Activated CD8-positive, alpha-beta T cell treated with anti-CD3 and anti-CD28 coated beads for 36 hours (primary cell): ENCODE measurements around the gene ORM2. TPM values are rescaled to one million over a fixed set of nuclear protein-coding genes. Genes with fewer than 3 reads are reported as not detected.

Experiments used
- ATAC-seq: fragments of 200-7000 bp; cut with Tn5 transposase; one replicate; pipeline ENCODE4 v1.10.0; 2021; ENCODE audit warnings: mild to moderate bottlenecking, moderate library complexity
- CTCF ChIA-PET: fragments of 350-600 bp; sonication (Branson Sonifier 250); formaldehyde crosslinking; loops from one replicate; lab custom pipeline; 2021; ENCODE audit warnings: antibody characterized with exemption; lab: Charles Lee
- POLR2A ChIA-PET: fragments of 350-600 bp; sonication (Branson Sonifier 250); formaldehyde crosslinking; loops from one replicate; lab custom pipeline; 2021; ENCODE audit warnings: antibody characterized with exemption; lab: Charles Lee
- DNase-seq: peaks from one replicate; pipeline ENCODE4 v3.0.0-alpha.2; 2020
- H3K27ac Mint-ChIP-seq: one replicate; pipeline ENCODE4 v1.8.0; 2021; ENCODE audit warnings: mild to moderate bottlenecking, mixed read lengths
- H3K27me3 Mint-ChIP-seq: one replicate; pipeline ENCODE4 v1.8.0; 2021; ENCODE audit warnings: mixed read lengths
- H3K36me3 Mint-ChIP-seq: one replicate; pipeline ENCODE4 v1.8.0; 2021; ENCODE audit warnings: low read depth, mixed read lengths
- H3K4me1 Mint-ChIP-seq: one replicate; pipeline ENCODE4 v1.8.0; 2021; ENCODE audit warnings: low read depth, mixed read lengths
- H3K4me3 Mint-ChIP-seq: one replicate; pipeline ENCODE4 v1.8.0; 2021; ENCODE audit warnings: mild to moderate bottlenecking, moderate library complexity, mixed read lengths
- H3K9me3 Mint-ChIP-seq: one replicate; pipeline ENCODE4 v1.8.0; 2021; ENCODE audit warnings: mixed read lengths
- intact Hi-C: fragments of 100-400 bp; cut with micrococcal nuclease; formaldehyde crosslinking; loops from one replicate; pipeline ENCODE4 v1.10.0; 2022
- total RNA-seq, 2 experiments: library from RNA; stranded (reverse); gene quantifications; one replicate each; pipeline ENCODE4 v1.2.3, GENCODE V29; 2021
- TF ChIP-seq, protein P1 (sequence below): fragments of 200-600 bp; IDR thresholded peaks from one replicate; pipeline ENCODE4 v1.8.0; 2022; ENCODE audit warnings: antibody characterized with exemption, mild to moderate bottlenecking

ORM2 gene
- total RNA-seq, 2 experiments from 2014 or later = not detected

- H3K4me1 Mint-ChIP-seq = no peaks in the 10 kb centered on the region
- H3K9me3 Mint-ChIP-seq = no peaks in the 10 kb centered on the region
- no peak for DNase-seq
- H3K36me3 Mint-ChIP-seq = no peaks in the 10 kb centered on the region
- TF ChIP-seq, protein P1, sequence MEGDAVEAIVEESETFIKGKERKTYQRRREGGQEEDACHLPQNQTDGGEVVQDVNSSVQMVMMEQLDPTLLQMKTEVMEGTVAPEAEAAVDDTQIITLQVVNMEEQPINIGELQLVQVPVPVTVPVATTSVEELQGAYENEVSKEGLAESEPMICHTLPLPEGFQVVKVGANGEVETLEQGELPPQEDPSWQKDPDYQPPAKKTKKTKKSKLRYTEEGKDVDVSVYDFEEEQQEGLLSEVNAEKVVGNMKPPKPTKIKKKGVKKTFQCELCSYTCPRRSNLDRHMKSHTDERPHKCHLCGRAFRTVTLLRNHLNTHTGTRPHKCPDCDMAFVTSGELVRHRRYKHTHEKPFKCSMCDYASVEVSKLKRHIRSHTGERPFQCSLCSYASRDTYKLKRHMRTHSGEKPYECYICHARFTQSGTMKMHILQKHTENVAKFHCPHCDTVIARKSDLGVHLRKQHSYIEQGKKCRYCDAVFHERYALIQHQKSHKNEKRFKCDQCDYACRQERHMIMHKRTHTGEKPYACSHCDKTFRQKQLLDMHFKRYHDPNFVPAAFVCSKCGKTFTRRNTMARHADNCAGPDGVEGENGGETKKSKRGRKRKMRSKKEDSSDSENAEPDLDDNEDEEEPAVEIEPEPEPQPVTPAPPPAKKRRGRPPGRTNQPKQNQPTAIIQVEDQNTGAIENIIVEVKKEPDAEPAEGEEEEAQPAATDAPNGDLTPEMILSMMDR = no peak
- no peak for ATAC-seq
- peaks cover 2% of the 10 kb centered on the region for H3K27me3 Mint-ChIP-seq
- ChIA-PET POLR2A (interaction anchor here (0.6 kb wide), 1 partner anchor 473 kb away, joined by 3 read pairs; no protein-coding TSS in a partner anchor), CTCF (interaction anchor here (1.6 to 5.1 kb wide), 3 partner anchors 132 to 182 kb away, joined by 7 to 71 read pairs (median 65); partner anchors contain the start of gene COL27A1)
- no peak overlapping the region for H3K4me3 Mint-ChIP-seq
- intact Hi-C loops = no loop called here
- H3K27ac Mint-ChIP-seq = no peak overlapping the region
Measured at GRCh38 chr9:114289106-114289505, 40.6 kb upstream of the ORM2 start.

DNA sequence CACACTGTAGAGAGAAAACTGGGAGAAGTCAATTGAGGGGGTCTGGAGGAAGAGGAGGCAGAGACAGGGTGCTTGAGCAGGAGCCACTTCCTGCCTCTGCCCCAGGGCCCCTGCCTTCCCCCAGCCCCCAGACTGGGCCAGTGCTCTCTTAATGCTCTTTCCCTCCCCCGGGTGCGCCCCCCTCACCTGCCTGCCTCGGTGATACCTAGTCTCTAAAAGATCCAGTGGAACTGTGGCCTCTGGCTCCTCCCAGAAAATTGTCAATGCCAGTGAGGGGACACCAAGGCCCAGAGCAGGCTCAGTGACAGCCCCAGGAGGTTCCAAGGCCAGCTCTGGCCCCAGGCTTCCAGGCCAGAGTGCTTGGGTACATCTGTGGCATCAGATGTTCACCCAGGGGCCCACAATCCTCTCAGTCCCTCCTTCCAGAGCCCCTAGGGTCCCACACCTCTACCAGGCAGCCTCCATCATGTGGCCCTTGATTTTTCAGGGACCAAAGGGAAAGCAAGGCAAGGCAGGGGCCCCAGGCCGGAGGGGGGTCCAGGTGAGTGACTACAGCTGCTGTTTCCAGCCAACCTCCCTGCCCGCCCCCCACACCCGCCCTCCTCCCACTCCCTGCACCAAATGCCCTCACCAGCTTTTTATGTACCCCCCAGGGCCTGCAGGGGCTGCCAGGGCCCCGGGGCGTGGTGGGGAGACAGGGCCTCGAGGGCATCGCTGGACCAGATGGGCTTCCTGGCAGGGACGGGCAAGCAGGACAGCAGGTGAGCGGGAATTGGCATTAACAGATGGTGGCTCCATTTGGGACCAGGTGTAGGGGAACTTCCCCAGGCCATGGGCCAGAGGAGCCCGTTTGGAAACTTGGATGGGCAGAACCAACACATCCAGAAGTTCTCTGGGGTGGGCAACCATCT is 39.8 kb upstream of the ORM2 start:
- Mint-ChIP-seq H3K4me1 (no peaks in the 10 kb centered on the region), H3K27ac (no peak overlapping the region)
- ATAC-seq = no peak

GRCh38 chr9:114290561-114290986 is 39.1 kb upstream of the ORM2 start:
- H3K4me3 Mint-ChIP-seq = no peak overlapping the region
- peaks cover 10% of the 10 kb centered on the region for H3K9me3 Mint-ChIP-seq
- H3K36me3 Mint-ChIP-seq = peaks cover 4% of the 10 kb centered on the region
- no peaks in the 10 kb centered on the region for H3K4me1 Mint-ChIP-seq
- intact Hi-C loops = loop anchor here (5.0 kb wide), 3 partner anchors 133 to 208 kb away; partner anchors contain the start of gene COL27A1
- no peak for DNase-seq
- peaks cover 2% of the 10 kb centered on the region for H3K27me3 Mint-ChIP-seq
- ChIA-PET CTCF (interaction anchor here (0.6 to 5.1 kb wide), 55 partner anchors 9 to 324 kb away, joined by 3 to 71 read pairs (median 5); partner anchors contain the start of genes AKNA, COL27A1 and KIF12), POLR2A (interaction anchor here (0.7 to 1.6 kb wide), 3 partner anchors 97 to 183 kb away, joined by 3 to 5 read pairs (median 3); partner anchors contain the start of gene AKNA)
- ATAC-seq = no peak
- no peak overlapping the region for H3K27ac Mint-ChIP-seq
- TF ChIP-seq, protein P1 = no peak

More for the DNA sequence above, 39.8 kb upstream of the ORM2 start:
- intact Hi-C loops = loop anchor here (5.0 kb wide), 3 partner anchors 133 to 208 kb away; partner anchors contain the start of gene COL27A1
- no peak overlapping the region for H3K4me3 Mint-ChIP-seq
- ChIA-PET POLR2A (no interaction called here), CTCF (interaction anchor here (0.6 to 5.1 kb wide), 24 partner anchors 10 to 248 kb away, joined by 3 to 71 read pairs (median 8); partner anchors contain the start of gene COL27A1)
- TF ChIP-seq, protein P1 = no peak
- peaks cover 4% of the 10 kb centered on the region for H3K9me3 Mint-ChIP-seq
- H3K36me3 Mint-ChIP-seq = peaks cover 4% of the 10 kb centered on the region
- peaks cover 2% of the 10 kb centered on the region for H3K27me3 Mint-ChIP-seq
- no peak for DNase-seq

- intact Hi-C loops = loop anchor here (5.0 kb wide), 3 partner anchors 134 to 209 kb away; partner anchors contain the start of gene COL27A1
- Mint-ChIP-seq H3K27me3 (peaks cover 2% of the 10 kb centered on the region), H3K36me3 (peaks cover 7% of the 10 kb centered on the region), H3K27ac (no peak overlapping the region), H3K4me3 (no peak overlapping the region), H3K9me3 (peaks cover 14% of the 10 kb centered on the region), H3K4me1 (no peaks in the 10 kb centered on the region)
- TF ChIP-seq, protein P1 = peak; percentile 93
- ChIA-PET CTCF (interaction anchor here (0.6 to 5.1 kb wide), 58 partner anchors 9 to 592 kb away, joined by 3 to 71 read pairs (median 5); partner anchors contain the start of genes AKNA, COL27A1 and KIF12), POLR2A (interaction anchor here (0.7 to 1.6 kb wide), 3 partner anchors 97 to 184 kb away, joined by 3 to 5 read pairs (median 3); partner anchors contain the start of gene AKNA)
- peak; percentile 79 for ATAC-seq
- DNase-seq = peak; percentile 83
Measured at GRCh38 chr9:114291064-114291474, 38.6 kb upstream of the ORM2 start.
